ENCODE measurements around the gene PLEKHO2.

DNA sequence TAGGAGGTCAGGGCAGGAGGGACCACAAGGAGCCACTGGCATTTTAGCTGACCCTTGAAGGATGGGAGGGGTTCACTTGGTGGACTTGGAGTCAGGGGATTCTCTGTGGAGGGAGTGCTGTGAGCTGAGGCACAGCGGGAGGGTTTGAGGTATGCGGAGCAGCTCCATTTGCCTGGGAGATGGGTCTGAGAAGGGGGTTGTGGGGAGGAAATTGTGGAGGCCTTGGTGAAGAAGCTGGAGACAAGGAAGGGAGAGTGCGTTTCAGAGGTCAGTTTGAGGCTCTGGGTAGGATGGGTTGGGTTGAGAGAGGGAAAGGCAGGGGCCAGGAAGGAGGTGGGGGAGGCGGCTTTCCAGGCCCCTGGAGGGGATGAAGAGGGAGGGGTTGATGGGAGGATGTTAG, 20.2 kb downstream of the PLEKHO2 start:
- no peak for TF ChIP-seq POLR2A (IDR thresholded peaks at IDR 0.05; ENCODE audit: low read depth)
- no peak for TF ChIP-seq POLR2AphosphoS5 (IDR thresholded peaks at IDR 0.05)
- no peak for TF ChIP-seq CTCF (IDR thresholded peaks at IDR 0.05)

Data from esophagus muscularis mucosa (tissue), 3 donors.